K562 (cell line): ENCODE measurements around the gene STX2. TPM values are rescaled to one million over a fixed set of nuclear protein-coding genes. Genes with fewer than 3 reads are reported as not detected.

Experiments used
- ATAC-seq: fragments of 200-7000 bp; cut with Tn5 transposase; 3 replicates; pipeline ENCODE4 v1.9.1; 2020; ENCODE audit warnings: moderate library complexity
- BruUV-seq: library from RNA; stranded (reverse); fragments of 400-500 nt; replicated peaks from 2 replicates; lab custom pipeline; 2021; lab: Mats Ljungman, UMichigan
- CTCF ChIA-PET: fragments of 300-600 bp; formaldehyde crosslinking; extraction: SDS; loops from one replicate; lab custom pipeline; 2021; ENCODE audit warnings: low intra/inter-chr PET ratio; lab: Yijun Ruan, JAX
- POLR2A ChIA-PET: fragments of 300-600, 350-650 bp; sonication (Branson Sonifier 250); formaldehyde crosslinking; extraction: SDS; loops from one replicate; lab custom pipeline; 2021; ENCODE audit warnings: antibody characterized with exemption, inconsistent platforms; lab: Yijun Ruan, JAX
- DNase-seq, 4 experiments: peaks; one replicate each; pipeline versions ENCODE4 v3.0.0 to v3.0.0-alpha.2; 2011 to 2018; ENCODE audit warnings: low spot score in 3 of 4, mixed read lengths in 3 of 4; ENCODE audit errors: extremely low read depth in 1 of 4
- FAIRE-seq: peaks from 2 replicates; lab custom pipeline; 2011; peaks lifted over from hg19 to GRCh38; lab: Jason Lieb, UNC
- H2AFZ ChIP-seq: 2 replicates; pipeline ENCODE4 v1.6.0; 2011; ENCODE audit warnings: low read depth, low read length, control low read depth, inconsistent platforms
- H3K27ac ChIP-seq: fragments of 200-600 bp; 3 replicates; pipeline ENCODE4 v1.8.0; 2011; ENCODE audit warnings: low read depth, mild to moderate bottlenecking, control low read depth, inconsistent platforms, low read length, moderate library complexity, mixed read lengths; ENCODE audit errors: extremely low read depth
- H3K27me3 ChIP-seq, 2 experiments: fragments of 300-600 bp in 1 of 2; 2 replicates in 1 of 2; 3 replicates in 1 of 2; pipeline versions ENCODE4 v1.6.0 to v1.8.0; 2011; ENCODE audit warnings: inconsistent platforms in 2 of 2, low read length in 2 of 2, mild to moderate bottlenecking in 1 of 2, mixed read lengths in 1 of 2, moderate library complexity in 1 of 2; ENCODE audit not compliant: control insufficient read depth in 2 of 2, insufficient read depth in 2 of 2
- H3K36me3 ChIP-seq: fragments of 300-600 bp; 3 replicates; pipeline ENCODE4 v1.8.0; 2011; ENCODE audit warnings: mild to moderate bottlenecking, low read length, inconsistent platforms; ENCODE audit not compliant: control insufficient read depth, insufficient read depth
- H3K4me1 ChIP-seq, 2 experiments: fragments of 200-600 bp in 1 of 2; replicated peaks in 1 of 2; 2 replicates in 1 of 2; 3 replicates in 1 of 2; pipeline versions ENCODE4 v1.5.1 to v1.8.0; 2011; ENCODE audit warnings: inconsistent platforms in 2 of 2, low read length in 2 of 2, mild to moderate bottlenecking in 1 of 2, mixed read lengths in 1 of 2, moderate library complexity in 1 of 2; ENCODE audit not compliant: control insufficient read depth in 2 of 2, insufficient read depth in 2 of 2
- H3K4me2 ChIP-seq: 2 replicates; pipeline ENCODE4 v1.6.1; 2011; ENCODE audit warnings: low read length, control low read depth, inconsistent platforms, mixed read lengths; ENCODE audit not compliant: insufficient read depth
- H3K4me3 ChIP-seq: fragments of 200-600 bp; sonication (generic), shearing (Covaris generic); 2 replicates; pipeline ENCODE4 v1.5.1; 2016; ENCODE audit warnings: control low read depth, inconsistent platforms
- H3K79me2 ChIP-seq: fragments of 200-600 bp; 3 replicates; pipeline ENCODE4 v1.8.0; 2011; ENCODE audit warnings: low read length, inconsistent platforms; ENCODE audit not compliant: control insufficient read depth, insufficient read depth
- H3K9ac ChIP-seq, 2 experiments: 2 replicates each; pipeline versions ENCODE4 v1.6.0 to v1.6.1; 2011; ENCODE audit warnings: low read depth in 2 of 2, low read length in 2 of 2, control low read depth in 1 of 2, inconsistent platforms in 1 of 2, mild to moderate bottlenecking in 1 of 2, mixed read lengths in 1 of 2; ENCODE audit not compliant: insufficient read depth in 1 of 2
- H3K9me1 ChIP-seq: one replicate; pipeline ENCODE4 v1.6.0; 2011; ENCODE audit warnings: inconsistent platforms, mild to moderate bottlenecking, low read length, moderate library complexity; ENCODE audit not compliant: control insufficient read depth, insufficient read depth
- H3K9me3 ChIP-seq: replicated peaks from 2 replicates; pipeline ENCODE4 v1.5.1; 2011; ENCODE audit warnings: low read depth, low read length, inconsistent platforms; ENCODE audit not compliant: control insufficient read depth, insufficient read depth
- H4K20me1 ChIP-seq: replicated peaks from 2 replicates; pipeline ENCODE4 v1.6.1; 2011; ENCODE audit warnings: low read length, inconsistent platforms, mixed read lengths; ENCODE audit not compliant: control insufficient read depth, insufficient read depth
- CBFA2T2 ChIP-seq: fragments of 450-650 bp; conservative IDR thresholded peaks from 2 replicates; pipeline ENCODE4 v1.6.1; 2017; ENCODE audit warnings: mild to moderate bottlenecking
- DACH1 ChIP-seq: fragments of 450-650 bp; IDR thresholded peaks from 2 replicates; pipeline ENCODE4 v1.6.1; 2018; ENCODE audit not compliant: partially characterized antibody
- E2F4 ChIP-seq: sonication (generic); formaldehyde crosslinking; IDR thresholded peaks from 2 replicates; pipeline ENCODE4 v1.8.0; 2022; ENCODE audit warnings: mild to moderate bottlenecking, low read depth, missing genetic modification reagents
- ETV1 ChIP-seq: fragments of 450-650 bp; conservative IDR thresholded peaks from 2 replicates; pipeline ENCODE4 v1.6.1; 2016; ENCODE audit warnings: missing genetic modification characterization, control low read depth, low read depth, missing compliant biosample characterization
- ETV5 ChIP-seq: sonication (generic); formaldehyde crosslinking; IDR thresholded peaks from 2 replicates; pipeline ENCODE4 v1.4.0; 2020; ENCODE audit warnings: low read depth, mild to moderate bottlenecking, missing genetic modification reagents
- FOXK1 ChIP-seq: sonication (generic); formaldehyde crosslinking; IDR thresholded peaks from 2 replicates; pipeline ENCODE4 v1.8.0; 2022; ENCODE audit warnings: missing genetic modification reagents, mild to moderate bottlenecking, borderline replicate concordance
- HLTF ChIP-seq: fragments of 450-650 bp; IDR thresholded peaks from 2 replicates; pipeline ENCODE4 v1.6.1; 2016
- HMGXB4 ChIP-seq: sonication (generic); formaldehyde crosslinking; IDR thresholded peaks from 2 replicates; pipeline ENCODE4 v1.8.1; 2023; ENCODE audit warnings: mild to moderate bottlenecking, missing genetic modification reagents
- MECOM ChIP-seq: fragments of 250-450 bp; sonication (Bioruptor Pico); IDR thresholded peaks from 2 replicates; pipeline ENCODE4 v1.8.0; 2022; ENCODE audit warnings: inconsistent platforms
- MTA3 ChIP-seq: fragments of 450-650 bp; formaldehyde crosslinking; IDR thresholded peaks from 2 replicates; pipeline ENCODE4 v1.6.1; 2017; ENCODE audit warnings: mild to moderate bottlenecking, borderline replicate concordance
- RBM15 ChIP-seq: fragments of 200-400 bp; formaldehyde crosslinking; IDR thresholded peaks from 2 replicates; pipeline ENCODE4 v1.6.1; 2018; ENCODE audit warnings: mild to moderate bottlenecking, low read length, moderate library complexity; ENCODE audit not compliant: insufficient read depth
- ZBTB43 ChIP-seq: sonication (generic); formaldehyde crosslinking; IDR thresholded peaks from 2 replicates; pipeline ENCODE4 v1.8.0; 2023; ENCODE audit warnings: mild to moderate bottlenecking, missing genetic modification reagents
- WGBS: fragments of 100-300 bp; shearing (Covaris generic); methylation state at CpG from one replicate; pipeline ENCODE4 v1.1.6; 2016; ENCODE audit warnings: low coverage, mixed read lengths; ENCODE audit not compliant: insufficient coverage; ENCODE audit errors: missing lambda C conversion rate; 5-methylcytosine and 5-hydroxymethylcytosine counted together
- in situ Hi-C: fragments of 300-500 bp; cut with MboI; formaldehyde crosslinking; loops from 4 replicates; pipeline ENCODE4 v1.15.0; 2018; ENCODE audit warnings: inconsistent platforms, mixed read lengths
- intact Hi-C: fragments of 100-400 bp; cut with micrococcal nuclease; formaldehyde crosslinking; loops from 2 replicates; pipeline ENCODE4 v1.14.2; 2022
- polyA plus RNA-seq, 8 experiments: library from polyadenylated mRNA; depleted of rRNA in 4 of 8; stranded (reverse) in 5 of 8; unstranded in 3 of 8; fragments of >200 nt; fragmentation: Nextera tagmentation in 2 of 8; fragmentation: Illumina TruSeq in 1 of 8; extraction: Ambion mirVana in 2 of 8; extraction: Trizol in 1 of 8; gene quantifications; 2 replicates each; pipeline versions ENCODE4 v1.2.1 to v1.2.3, GENCODE V29; 2011 to 2014; ENCODE audit warnings: inconsistent platforms in 1 of 8, missing spikeins in 1 of 8
- total RNA-seq, 7 experiments: library from RNA; depleted of rRNA in 6 of 7; stranded (reverse); fragments of >200 nt in 6 of 7; fragmentation: Illumina TruSeq in 2 of 7; extraction: Trizol in 2 of 7; gene quantifications; 2 replicates each; pipeline versions ENCODE4 v1.2.1 to v1.2.3, GENCODE V29; 2011 to 2021; ENCODE audit warnings: low replicate concordance in 1 of 7
- TF ChIP-seq, protein P1 (sequence below): sonication (generic); formaldehyde crosslinking; IDR thresholded peaks from 2 replicates; pipeline ENCODE4 v1.8.0; 2022; ENCODE audit warnings: mild to moderate bottlenecking, missing genetic modification reagents

Gene STX2
- total and polyA plus RNA-seq, 9 of the 15 experiments (the other 6 are each of a cell fraction or from before 2014, with no cell fraction given): 22.2 to 54.6 (median 30.8) TPM

GRCh38 chr12:130764475-130765185, 74.4 kb downstream of the STX2 start:
- no peak for ATAC-seq
- ChIA-PET POLR2A (no interaction called here), CTCF (no interaction called here)
- Histone ChIP-seq H3K27ac (no peak overlapping the region), H3K9me3 (peaks cover 19% of the 10 kb centered on the region), H3K79me2 (no peaks in the 10 kb centered on the region), H2AFZ (no peak overlapping the region), H3K9me1 (no peaks in the 10 kb centered on the region), H3K36me3 (no peaks in the 10 kb centered on the region), H3K4me1 (peaks cover 0 to 7% of the 10 kb centered on the region in 2 experiments; a peak in 1 of 5 replicates), H3K4me2 (no peak overlapping the region), H3K27me3 (peaks cover 17 to 43% of the 10 kb centered on the region in 2 experiments; a peak in 4 of 5 replicates), H3K9ac (no peak overlapping the region), H4K20me1 (0 out of 2 replicates have a peak, but pooled peaks cover 4% of the 10 kb centered on the region), H3K4me3 (no peak overlapping the region)
- intact Hi-C loops: loop anchor here (10.0 kb wide), 3 partner anchors 150 to 1070 kb away; no protein-coding TSS in a partner anchor
- DNase-seq: peak; percentile 25 to 46 (median 36)
- 30% methylated on average over 14 of the region's 14 CpGs for WGBS
- in situ Hi-C loops: no loop called here
- BruUV-seq: no TSS peak
- FAIRE-seq: no peak
- TF ChIP-seq RBM15: no peak
- peak; percentile 31 for TF ChIP-seq DACH1
- 0 out of 2 replicates have a peak, but pooled peaks have one; percentile 43 for TF ChIP-seq HLTF
- peak; percentile 88 for TF ChIP-seq FOXK1
- 0 out of 2 replicates have a peak, but pooled peaks have one; percentile 0 for TF ChIP-seq E2F4 (CRISPR knock-in tag)
- no peak for TF ChIP-seq ETV5 (CRISPR knock-in tag)
- TF ChIP-seq HMGXB4 (CRISPR knock-in tag): peak; percentile 51; the same call in 1 of the 2 replicates
- TF ChIP-seq CBFA2T2: no peak
- TF ChIP-seq, protein P1, sequence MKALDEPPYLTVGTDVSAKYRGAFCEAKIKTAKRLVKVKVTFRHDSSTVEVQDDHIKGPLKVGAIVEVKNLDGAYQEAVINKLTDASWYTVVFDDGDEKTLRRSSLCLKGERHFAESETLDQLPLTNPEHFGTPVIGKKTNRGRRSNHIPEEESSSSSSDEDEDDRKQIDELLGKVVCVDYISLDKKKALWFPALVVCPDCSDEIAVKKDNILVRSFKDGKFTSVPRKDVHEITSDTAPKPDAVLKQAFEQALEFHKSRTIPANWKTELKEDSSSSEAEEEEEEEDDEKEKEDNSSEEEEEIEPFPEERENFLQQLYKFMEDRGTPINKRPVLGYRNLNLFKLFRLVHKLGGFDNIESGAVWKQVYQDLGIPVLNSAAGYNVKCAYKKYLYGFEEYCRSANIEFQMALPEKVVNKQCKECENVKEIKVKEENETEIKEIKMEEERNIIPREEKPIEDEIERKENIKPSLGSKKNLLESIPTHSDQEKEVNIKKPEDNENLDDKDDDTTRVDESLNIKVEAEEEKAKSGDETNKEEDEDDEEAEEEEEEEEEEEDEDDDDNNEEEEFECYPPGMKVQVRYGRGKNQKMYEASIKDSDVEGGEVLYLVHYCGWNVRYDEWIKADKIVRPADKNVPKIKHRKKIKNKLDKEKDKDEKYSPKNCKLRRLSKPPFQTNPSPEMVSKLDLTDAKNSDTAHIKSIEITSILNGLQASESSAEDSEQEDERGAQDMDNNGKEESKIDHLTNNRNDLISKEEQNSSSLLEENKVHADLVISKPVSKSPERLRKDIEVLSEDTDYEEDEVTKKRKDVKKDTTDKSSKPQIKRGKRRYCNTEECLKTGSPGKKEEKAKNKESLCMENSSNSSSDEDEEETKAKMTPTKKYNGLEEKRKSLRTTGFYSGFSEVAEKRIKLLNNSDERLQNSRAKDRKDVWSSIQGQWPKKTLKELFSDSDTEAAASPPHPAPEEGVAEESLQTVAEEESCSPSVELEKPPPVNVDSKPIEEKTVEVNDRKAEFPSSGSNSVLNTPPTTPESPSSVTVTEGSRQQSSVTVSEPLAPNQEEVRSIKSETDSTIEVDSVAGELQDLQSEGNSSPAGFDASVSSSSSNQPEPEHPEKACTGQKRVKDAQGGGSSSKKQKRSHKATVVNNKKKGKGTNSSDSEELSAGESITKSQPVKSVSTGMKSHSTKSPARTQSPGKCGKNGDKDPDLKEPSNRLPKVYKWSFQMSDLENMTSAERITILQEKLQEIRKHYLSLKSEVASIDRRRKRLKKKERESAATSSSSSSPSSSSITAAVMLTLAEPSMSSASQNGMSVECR (CRISPR knock-in tag): peak; percentile 73
- TF ChIP-seq MECOM (CRISPR knock-in tag): no peak
- TF ChIP-seq ETV1 (tag): no peak
- TF ChIP-seq MTA3: peak; percentile 97
- no peak; the same call in 1 of the 2 replicates for TF ChIP-seq ZBTB43 (CRISPR knock-in tag)
